ENCODE results near the gene PODXL2. TPM values are rescaled to one million over a fixed set of nuclear protein-coding genes. Genes with fewer than 3 reads are reported as not detected.

Gene PODXL2
- total and polyA plus RNA-seq, 2 of the 8 experiments (the other 6 are each of a cell fraction or from before 2014, with no cell fraction given), result 27.6 to 31.6 TPM

- H3K9ac ChIP-seq (replicated peaks in 1 of 4; ENCODE audit: extremely low read depth in 1 of 4, low read depth in 3 of 4, low read length in 3 of 4), result no peak overlapping the region; a peak in 1 of 7 replicates
- no peak overlapping the region for H3K4me2 ChIP-seq (ENCODE audit: insufficient read depth in 1 of 2, low read depth in 2 of 2, low read length in 2 of 2)
- no peak overlapping the region for H3K56ac ChIP-seq (replicated peaks; ENCODE audit: insufficient read length, low read depth, low read length)
- no peaks in the 10 kb centered on the region for H3K79me2 ChIP-seq (ENCODE audit: control insufficient read depth in 1 of 2, insufficient read depth in 2 of 2, low read length in 2 of 2)
- H3K4me1 ChIP-seq (replicated peaks in 1 of 4; ENCODE audit: control insufficient read depth in 3 of 4, insufficient read depth in 4 of 4, low read length in 3 of 4), result peaks cover 0 to 3% (median under 1%) of the 10 kb centered on the region in 4 experiments; a peak in 2 of 7 replicates
- no peak overlapping the region for H2AFZ ChIP-seq (ENCODE audit: low read length)
- no peak overlapping the region for H2BK20ac ChIP-seq (ENCODE audit: low read length)
- H4K91ac ChIP-seq (replicated peaks; ENCODE audit: insufficient read length, low read length), result no peak overlapping the region
- H4K8ac ChIP-seq (ENCODE audit: extremely low read depth, insufficient read depth, low read length), result no peak overlapping the region
- H3K14ac ChIP-seq (ENCODE audit: insufficient read length), result no peak overlapping the region
- no peak overlapping the region for H2BK5ac ChIP-seq (ENCODE audit: low read depth, low read length)
- H3K36me3 ChIP-seq (ENCODE audit: control insufficient read depth in 2 of 4, insufficient read depth in 4 of 4, low read length in 3 of 4), result no peaks in the 10 kb centered on the region
- DNase-seq (ENCODE audit: low read depth in 1 of 2, low spot score in 2 of 2), result no peak
- H4K20me1 ChIP-seq (replicated peaks in 1 of 2; ENCODE audit: control insufficient read depth in 1 of 2, insufficient read depth in 2 of 2, low read length in 2 of 2), result no peaks in the 10 kb centered on the region
- 88% methylated on average over 9 of the region's 9 CpGs; no CpG with 5 or more reads in 1 of the 2 experiments for WGBS, 2 experiments (ENCODE audit: extremely low coverage in 1 of 2, insufficient coverage in 1 of 2, insufficient read length in 1 of 2, insufficient replicate concordance in 2 of 2, low coverage in 1 of 2, low lambda C conversion rate in 2 of 2, missing lambda C conversion rate in 1 of 2)
- no peak overlapping the region for H4K5ac ChIP-seq (ENCODE audit: insufficient read length, low read depth, low read length)
- H3K4me3 ChIP-seq (ENCODE audit: extremely low read depth in 1 of 4, insufficient read depth in 2 of 4, low read depth in 3 of 4, low read length in 4 of 4), result no peak overlapping the region
- H3K27ac ChIP-seq (ENCODE audit: low read depth, low read length), result no peak overlapping the region
- H3K79me1 ChIP-seq (ENCODE audit: low read depth, low read length), result no peaks in the 10 kb centered on the region; the same call in 1 of the 2 replicates
- no peak overlapping the region for H2BK15ac ChIP-seq (ENCODE audit: low read length)
- no peak for FAIRE-seq
- H3K9me3 ChIP-seq (ENCODE audit: insufficient read depth in 2 of 2, low read depth in 1 of 2, low read length in 1 of 2), result no peaks in the 10 kb centered on the region
- ChIA-PET CTCF (ENCODE audit: partially characterized antibody) (interaction anchor here (0.6 to 12.8 kb wide), 16 partner anchors 8 to 599 kb away, joined by 3 to 105 read pairs (median 4); no protein-coding TSS in a partner anchor), POLR2A (ENCODE audit: partially characterized antibody) (no interaction called here)
- no peak overlapping the region for H3K4ac ChIP-seq (replicated peaks; ENCODE audit: insufficient read length, low read depth, low read length)
- H2AK5ac ChIP-seq (ENCODE audit: low read depth, low read length), result 0 out of 2 replicates have a peak overlapping the region, but pooled peaks have one; percentile 39
- H3K23me2 ChIP-seq (ENCODE audit: low read depth, low read length), result no peaks in the 10 kb centered on the region
- H2BK12ac ChIP-seq (ENCODE audit: low read depth, low read length), result 0 out of 2 replicates have a peak overlapping the region, but pooled peaks have one; percentile 17
- H2BK120ac ChIP-seq (replicated peaks; ENCODE audit: low read depth, low read length), result no peak overlapping the region
- H3K27me3 ChIP-seq (replicated peaks in 1 of 4; ENCODE audit: control insufficient read depth in 3 of 4, extremely low read depth in 1 of 4, insufficient read depth in 3 of 4, low read length in 3 of 4), result no peaks in the 10 kb centered on the region
- H3K23ac ChIP-seq (ENCODE audit: insufficient read length), result no peak overlapping the region
- H3K18ac ChIP-seq (ENCODE audit: extremely low read depth, low read length), result no peak overlapping the region
- no peak for TF ChIP-seq CBX5 (IDR thresholded peaks at IDR 0.05; ENCODE audit: low read depth, low read length)
- no peak for TF ChIP-seq E2F6 (IDR thresholded peaks at IDR 0.05)
- TF ChIP-seq CTCF (IDR thresholded peaks at IDR 0.05; ENCODE audit: control extremely low read depth in 1 of 3, insufficient read depth in 1 of 3, low read depth in 1 of 3, low read length in 3 of 3), result no peak
- no peak for TF ChIP-seq BACH1 (IDR thresholded peaks at IDR 0.05; ENCODE audit: low read length)
- no peak for TF ChIP-seq EGR1 (IDR thresholded peaks at IDR 0.05; ENCODE audit: borderline replicate concordance, low read depth, low read length)
- TF ChIP-seq TCF12 (IDR thresholded peaks at IDR 0.05; ENCODE audit: low read depth, low read length), result no peak
- no peak for TF ChIP-seq KDM4A (IDR thresholded peaks at IDR 0.05; ENCODE audit: low read depth, low read length, severe bottlenecking)
These were observed 70.7 kb downstream of the PODXL2 start for GRCh38 chr3:127699416-127700300.

All from H1 (cell line).